GM18498 (cell line): ENCODE measurements around the gene DPP10.
"Not testable (repeated sequence)": the region's sequence is repeated elsewhere in the genome, so short reads cannot be mapped to it uniquely, and the experiment has no call there.

Source experiments
- ATAC-seq: cut with Tn5 transposase; IDR thresholded peaks from one replicate; pipeline ENCODE4 v1.9.1; 2021; ENCODE audit warnings: mild to moderate bottlenecking, moderate library complexity; ENCODE audit not compliant: unreplicated experiment

DPP10 gene

DNA sequence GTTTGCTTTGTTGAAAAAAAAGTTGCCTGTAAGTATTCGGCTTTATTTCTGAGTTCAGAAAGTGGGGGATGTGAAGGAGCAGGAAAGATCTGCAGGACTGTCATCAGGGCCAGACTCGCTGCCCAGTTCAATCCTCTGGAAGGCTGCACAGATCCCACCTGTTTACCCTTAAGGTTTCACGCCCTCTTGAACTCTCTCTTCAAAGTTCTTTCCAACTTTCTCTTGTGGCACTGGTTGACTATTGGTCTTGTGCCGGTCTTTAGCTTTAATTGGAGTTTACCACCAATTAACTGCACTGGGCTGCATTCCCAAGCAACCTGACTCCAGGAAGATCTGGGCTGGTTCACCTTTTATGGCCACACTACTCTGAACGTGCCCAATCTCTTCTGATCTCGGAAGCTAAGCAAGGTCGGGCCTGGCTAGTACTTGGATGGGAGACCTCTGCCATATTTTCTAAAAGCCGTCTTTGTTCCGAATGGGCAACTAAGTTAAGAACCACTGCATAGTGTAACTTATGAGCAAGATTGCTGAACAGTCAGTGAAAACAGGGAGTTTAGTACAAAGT lies 495.0 kb downstream of the DPP10 start:
- no peak for ATAC-seq

DNA sequence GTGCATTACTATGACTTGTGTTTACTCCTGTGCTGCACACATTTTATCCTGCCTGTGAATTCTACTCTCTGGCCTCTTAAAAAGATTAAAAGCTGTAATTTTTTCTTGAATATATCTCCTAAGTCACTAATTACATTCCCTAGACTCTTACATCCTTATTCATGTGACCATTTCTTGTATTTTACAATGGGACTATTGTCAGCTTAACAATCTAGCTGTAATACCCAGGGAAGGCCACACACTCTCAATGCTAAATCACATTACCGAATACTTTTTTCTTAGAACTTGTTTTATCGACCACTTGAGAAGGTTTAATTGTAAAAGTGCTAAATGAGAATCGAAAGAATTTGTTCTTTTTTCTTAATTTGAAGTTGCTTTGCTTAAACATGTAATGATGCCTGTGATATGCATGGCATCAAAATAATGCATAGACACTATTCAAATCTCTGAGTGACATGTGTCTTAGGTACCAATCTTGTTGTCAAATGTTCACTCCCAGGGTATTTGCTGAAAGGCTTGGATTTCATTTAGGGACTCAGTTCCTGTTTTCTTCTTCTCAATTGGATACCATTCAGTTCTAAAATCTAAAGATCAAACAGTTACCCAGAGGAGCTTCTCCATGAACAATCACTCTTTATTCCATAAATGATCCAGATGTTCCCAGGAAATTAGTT lies 498.5 kb downstream of the DPP10 start:
- ATAC-seq: no peak

DNA sequence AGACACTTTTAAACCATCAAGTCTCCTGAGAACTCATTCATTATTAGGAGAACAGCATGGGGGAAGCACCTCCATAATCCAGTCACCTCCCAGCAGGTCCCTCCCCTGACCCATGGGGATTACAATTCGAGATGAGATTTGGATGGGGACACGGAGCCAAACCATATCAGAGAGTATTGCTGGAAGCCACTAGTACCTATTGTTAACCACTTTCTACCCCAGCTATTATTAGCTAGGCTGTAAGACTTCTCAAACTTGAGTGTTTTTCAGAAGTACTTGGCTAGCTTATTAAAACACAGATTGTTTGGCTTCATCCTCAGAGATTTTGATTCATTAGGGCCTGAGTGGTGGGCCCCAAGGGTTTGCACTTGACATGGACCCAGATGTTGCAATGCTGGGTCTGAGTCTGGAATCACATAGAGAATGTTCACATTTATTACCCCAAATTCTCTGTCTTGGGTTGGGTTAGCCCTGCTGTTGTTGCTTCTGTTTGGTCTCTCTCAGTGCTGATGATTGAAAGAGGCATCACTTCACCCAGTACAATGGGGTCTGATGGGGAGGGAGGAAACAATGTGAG lies 506.9 kb downstream of the DPP10 start:
- ATAC-seq: no peak

DNA sequence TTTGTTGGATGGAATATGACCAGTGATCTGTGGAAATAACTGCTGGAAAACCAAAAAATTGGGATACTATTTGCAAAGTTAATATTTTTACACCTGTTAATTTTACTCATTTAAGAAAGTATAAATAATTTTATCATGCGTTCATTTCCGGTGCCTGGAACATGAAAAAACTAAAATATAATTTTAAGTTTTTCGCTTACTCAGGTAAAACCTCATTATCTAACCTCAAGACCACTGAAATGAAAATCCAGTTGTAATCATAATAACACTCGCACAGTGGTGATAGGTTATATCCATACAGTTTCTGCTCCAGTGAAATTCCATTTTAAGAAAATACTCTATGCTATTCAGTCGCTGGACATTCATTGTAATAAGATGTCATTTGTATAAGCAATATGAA lies 517.9 kb downstream of the DPP10 start:
- ATAC-seq: no peak

DNA sequence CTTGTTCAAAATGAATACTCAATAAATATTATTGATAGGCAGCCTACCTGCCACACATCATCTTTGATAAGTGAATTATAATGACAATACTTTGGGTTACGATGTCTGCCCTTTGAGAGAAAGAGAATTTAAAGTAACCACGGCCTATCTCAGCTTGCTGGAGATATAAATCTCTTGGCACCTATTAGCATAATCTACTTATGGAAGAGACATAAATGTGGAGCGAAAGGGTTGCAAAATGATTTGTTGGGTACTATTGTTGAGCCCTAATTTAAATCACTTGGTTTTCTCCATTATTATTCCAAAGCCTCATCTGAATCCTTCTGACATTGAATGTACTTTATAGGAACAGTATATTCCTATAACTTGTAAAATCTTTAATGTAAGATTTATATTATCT lies 520.1 kb downstream of the DPP10 start:
- ATAC-seq: no peak

DNA sequence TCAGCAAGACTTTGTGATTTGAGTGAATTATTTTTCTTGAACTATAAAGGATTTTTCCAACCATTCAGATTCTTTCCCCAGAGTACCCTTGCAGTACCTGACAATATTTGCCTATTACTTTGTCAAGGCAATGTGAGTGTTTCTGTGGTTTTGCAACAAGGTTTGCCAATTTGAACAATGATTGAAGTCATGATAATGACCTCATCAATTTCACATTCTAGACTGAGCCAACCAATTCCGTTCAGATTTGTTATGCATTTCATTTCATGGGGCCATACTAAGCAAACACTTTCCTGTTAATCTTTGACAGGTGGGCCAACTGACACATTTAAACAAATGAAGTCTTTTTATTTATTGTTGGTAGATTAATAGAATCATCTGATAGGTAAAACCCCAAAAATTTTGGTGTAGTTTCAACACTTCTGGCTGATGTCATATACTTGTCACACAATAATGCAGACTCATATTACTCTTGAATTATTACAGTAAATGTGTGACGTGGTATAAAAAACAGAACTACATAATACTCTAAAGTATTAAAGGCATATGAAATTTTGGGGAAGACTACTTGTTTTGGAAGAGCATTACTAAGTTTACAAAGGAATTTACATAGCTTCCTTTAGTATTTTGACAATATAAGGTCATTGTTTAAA lies 526.4 kb downstream of the DPP10 start:
- no peak for ATAC-seq

DNA sequence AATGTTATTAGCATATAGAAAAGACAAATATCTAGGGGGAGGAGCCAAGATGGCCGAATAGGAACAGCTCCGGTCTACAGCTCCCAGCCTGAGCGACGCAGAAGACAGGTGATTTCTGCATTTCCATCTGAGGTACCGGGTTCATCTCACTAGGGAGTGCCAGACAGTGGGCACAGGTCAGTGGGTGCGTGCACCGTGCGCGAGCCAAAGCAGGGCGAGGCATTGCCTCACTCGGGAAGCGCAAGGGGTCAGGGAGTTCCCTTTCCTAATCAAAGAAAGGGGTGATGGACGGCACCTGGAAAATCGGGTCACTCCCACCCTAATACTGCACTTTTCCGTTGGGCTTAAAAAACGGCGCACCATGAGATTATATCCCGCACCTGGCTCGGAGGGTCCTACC lies 561.9 kb downstream of the DPP10 start:
- ATAC-seq: not testable (repeated sequence)

DNA sequence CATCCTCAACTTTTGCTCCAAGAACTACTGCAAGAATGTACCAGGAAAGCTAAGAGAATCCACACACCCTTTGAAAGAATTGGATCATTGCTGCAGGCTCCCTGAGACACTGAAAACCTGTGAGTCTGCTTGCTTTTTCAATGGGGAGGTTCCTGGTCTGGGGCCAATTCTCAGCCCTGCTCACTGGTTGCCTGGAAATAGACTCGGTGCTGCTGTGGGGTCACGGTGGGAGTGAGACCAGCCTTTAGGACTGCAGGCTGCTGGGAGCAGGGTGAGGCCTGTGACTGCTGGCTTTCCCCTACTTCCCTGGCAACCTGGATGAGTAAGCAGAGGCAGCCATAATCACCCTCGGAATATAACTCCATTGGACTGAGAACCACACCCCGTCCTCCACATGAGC lies 569.3 kb downstream of the DPP10 start:
- ATAC-seq: no peak

DNA sequence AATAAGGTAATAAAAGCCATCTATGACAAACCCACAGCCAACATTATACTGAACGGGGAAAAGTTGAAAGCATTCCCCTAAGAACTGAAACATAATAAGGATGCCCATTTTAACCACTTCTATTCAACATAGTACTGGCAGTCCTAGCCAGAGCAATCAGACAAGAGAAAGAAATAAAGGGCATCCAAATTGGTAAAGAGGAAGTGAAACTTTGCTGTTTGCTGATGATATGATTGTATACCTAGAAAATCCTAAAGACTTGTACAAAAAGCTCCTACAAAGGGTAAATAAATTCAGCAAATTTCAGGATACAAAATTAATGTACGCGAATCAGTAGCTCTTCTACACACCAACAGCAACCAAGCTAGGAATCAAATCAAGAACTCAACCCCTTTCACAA lies 579.6 kb downstream of the DPP10 start:
- ATAC-seq: not testable (repeated sequence)

DNA sequence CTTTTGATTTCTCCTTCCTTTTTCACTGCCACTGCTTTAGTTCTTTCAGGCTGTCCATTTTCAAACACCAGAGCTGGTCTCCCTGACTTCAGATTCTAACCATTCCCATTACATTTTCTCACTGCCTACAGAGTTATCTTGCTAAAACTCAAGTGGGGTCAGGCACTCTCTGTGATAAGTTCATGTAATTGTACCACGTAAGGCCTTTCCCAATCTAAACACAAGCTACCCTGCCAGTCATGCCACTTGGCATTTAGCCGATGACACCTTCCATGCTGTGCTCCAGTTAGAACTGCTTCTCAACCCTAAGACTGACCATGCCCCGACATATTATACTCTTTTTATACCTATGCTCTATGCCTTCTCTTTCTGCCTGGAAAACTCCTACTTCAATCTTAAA lies 592.4 kb downstream of the DPP10 start:
- no peak for ATAC-seq

DNA sequence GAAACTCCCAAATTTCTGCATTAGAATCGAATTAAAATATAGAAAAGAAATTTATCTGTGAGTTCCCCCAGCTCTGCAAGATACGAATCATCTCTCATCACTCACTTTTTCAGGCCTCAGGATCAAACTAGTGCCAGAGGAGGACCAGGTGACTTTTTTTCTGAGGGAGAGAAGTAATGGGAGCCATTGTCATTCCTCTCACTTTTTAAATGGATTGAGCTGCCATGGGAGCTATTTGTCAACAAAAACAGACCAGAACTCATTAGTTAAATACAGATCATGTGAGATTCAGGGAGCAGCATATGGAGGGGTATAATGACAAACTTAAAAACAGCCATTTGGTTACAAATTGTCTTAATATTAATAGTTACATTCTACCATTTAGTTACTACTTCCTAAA lies 594.4 kb downstream of the DPP10 start:
- ATAC-seq: no peak

DNA sequence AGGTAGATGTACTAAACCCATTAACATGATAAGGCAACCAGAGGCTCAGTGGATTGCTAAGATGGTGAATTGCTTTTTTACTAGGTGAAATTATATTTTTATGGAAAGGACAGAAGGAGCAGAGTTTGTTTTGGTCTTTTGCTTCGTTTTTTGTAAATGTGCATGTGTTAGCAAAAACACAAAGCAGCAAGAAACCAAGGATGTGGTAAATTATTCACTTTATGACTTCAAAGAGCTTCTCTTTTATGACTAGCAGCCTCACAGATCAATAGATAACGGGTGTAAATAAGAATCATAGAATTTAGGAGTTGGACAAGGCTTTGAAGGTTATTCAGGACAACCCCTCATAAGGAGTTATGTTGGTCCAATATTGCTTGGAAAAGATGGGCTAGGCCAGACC lies 615.0 kb downstream of the DPP10 start:
- ATAC-seq: no peak

DNA sequence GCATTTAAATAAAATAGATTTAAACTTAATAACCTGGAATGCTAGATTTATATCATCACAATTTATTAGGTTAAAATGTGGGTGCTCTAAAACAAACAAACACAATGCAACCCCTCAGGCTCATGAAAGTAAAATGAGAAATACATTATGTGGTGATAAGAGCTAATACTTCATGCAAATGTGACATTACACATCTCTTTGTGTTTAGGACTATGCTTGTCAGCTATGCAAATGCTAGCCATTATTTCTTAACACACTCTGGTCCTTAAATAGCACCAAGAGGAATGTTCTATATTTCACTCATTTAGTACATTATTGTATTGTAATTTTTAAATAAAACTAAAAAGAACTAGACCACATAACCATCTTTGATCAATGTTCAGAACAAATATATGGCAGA lies 627.6 kb downstream of the DPP10 start:
- ATAC-seq: no peak

DNA sequence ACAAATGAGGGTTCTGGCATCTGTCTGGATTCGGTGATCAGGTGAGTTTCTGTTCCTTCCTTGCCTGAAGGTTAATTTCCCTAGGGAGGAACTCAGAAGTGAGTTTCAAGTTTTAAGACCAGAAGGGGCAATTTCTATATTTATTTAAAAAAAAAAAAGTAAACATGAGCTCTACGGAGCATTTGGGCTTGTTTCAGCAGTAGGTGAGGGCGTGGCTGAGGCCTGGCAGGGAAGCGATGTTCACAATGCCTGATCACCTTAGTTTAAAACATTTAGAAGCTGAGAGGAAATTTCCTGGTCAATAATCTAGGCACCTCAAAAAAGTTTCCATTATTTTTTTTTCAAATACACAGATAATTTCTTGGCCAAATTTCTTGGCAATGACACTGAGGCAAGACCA lies 629.1 kb downstream of the DPP10 start:
- no peak for ATAC-seq

DNA sequence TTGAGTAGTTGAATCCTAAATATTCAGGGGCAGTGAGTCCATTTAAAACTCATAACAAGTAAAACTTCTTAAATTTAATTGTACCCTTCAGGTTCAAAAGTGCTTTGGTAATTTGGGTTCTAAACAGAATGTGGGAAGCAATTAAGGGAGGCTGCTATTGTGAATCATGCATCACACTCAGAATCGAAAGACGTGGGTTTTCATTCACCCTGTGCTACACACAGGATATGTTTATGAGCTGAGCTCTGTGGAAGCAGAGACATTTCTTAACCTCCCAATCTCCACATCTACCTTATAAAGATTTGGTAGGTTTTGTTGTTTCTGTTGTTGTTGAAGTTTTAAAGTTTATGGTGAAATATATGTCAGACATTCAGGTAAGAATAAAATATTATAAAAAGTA lies 633.4 kb downstream of the DPP10 start:
- no peak for ATAC-seq

DNA sequence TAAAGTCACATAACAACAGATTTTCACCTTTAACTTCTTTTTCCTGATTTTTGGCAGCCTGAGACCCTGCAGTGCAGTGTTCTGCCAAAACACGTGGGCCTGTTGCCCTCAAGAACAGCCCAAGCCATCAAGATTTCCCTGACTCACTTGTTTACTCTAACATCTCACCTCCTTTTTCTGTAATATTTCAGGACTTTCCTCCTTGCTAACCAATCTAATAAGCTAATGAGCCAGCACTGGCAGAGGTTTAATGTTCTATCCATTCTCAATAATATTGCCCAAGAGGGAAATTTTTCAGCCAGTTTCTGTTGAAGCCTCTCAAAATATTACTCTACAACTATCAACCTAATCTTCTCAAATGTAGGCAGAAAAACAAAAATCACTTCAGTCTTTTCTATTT lies 635.2 kb downstream of the DPP10 start:
- no peak for ATAC-seq

DNA sequence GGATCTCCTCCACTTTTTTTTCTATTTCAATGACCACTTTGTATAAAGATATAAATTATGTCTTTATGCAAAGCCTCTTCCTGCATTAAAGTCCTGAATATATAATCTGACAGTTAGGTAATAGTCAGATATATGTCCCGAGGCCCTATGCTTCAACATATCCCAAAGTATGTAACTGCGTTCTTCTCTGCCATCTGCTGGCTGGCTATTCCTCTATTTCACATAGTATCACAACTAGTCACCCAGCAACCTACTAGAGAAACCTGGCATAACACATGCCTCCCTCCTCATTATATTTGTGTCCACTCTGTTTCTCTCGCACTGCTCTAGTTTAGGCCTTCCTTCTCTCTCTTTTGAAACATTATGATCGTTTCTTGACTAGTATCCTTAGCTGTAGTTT lies 640.8 kb downstream of the DPP10 start:
- ATAC-seq: no peak

DNA sequence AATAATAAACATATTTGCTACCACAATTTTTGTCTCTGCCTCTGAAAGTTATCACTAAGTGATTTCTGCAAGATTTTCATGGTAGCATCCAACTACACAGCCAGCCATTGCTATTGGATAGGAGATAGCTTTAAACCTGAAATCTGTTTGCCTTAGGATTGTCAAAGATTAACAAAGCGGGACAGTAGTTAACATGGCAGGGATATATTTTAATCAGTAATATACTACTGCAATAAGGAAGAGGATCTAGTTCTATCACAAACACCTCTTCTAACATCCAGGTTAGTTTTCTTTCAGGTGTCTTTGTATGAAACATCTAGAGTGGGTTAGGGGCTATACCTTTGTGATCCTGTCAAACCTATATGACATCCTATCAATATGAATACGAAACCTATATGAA lies 641.3 kb downstream of the DPP10 start:
- ATAC-seq: no peak

DNA sequence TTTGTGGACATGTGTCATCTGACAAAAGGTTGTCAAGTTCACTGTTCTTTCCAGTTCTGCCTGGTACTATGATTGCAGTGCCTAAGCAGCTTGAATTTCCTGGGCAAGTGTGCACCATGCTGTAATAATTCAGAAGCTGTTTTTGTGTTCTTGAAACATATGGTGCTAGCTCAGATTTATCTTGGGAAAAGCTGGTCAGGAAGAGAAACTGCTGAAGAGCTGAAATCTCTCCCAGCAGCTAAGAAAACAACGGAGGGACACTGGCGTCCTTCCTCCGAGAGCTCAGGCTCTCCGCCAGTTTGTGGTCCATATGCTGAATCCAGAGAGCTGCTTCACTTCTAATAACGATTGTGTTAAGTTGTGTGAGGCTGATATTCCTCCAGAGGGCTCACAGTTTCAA lies 642.0 kb downstream of the DPP10 start:
- no peak for ATAC-seq

DNA sequence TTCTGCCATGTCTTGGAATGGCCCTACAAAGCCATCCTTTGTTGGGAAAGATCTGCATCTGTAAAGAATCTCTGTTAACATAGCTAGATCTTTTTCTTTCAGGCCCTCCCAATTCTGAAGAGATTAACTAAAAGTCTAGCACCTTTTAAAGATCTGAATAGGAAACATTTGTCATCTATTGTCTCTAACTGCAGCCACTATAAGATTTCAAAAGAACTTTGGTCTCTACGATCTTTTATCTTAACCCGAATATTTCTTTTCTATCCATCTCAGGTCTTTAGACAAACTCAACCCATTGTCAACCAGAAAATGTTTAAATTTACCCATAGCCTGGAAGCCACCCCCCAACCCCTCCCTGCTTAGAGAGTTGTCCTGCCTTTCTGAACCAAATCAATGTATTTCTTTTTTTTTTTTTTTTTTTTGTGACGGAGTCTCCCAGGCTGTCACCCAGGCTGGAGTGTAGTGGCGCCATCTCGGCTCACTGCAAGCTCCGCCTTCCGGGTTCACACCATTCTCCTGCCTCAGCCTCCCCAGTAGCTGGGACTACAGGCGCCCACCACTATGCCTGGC lies 643.7 kb downstream of the DPP10 start:
- not testable (repeated sequence) for ATAC-seq

DNA sequence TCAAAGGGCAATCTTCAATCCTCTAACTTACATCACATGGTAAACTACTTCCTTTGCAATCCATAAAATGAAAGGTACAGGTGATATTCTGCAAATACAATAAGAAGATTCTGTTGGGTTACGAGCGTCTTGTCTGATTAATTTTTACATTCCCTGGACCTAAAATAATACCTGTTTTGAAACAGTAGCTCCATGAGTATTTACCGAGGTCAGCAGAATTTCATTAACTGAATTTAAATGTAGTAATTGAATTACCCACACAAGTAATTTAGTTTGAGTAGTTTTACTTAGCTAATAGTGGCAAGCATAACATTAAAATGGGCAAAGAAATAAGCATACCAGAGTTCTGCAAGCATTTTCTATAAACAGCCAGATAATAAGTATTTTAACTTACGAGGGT lies 652.0 kb downstream of the DPP10 start:
- no peak for ATAC-seq

DNA sequence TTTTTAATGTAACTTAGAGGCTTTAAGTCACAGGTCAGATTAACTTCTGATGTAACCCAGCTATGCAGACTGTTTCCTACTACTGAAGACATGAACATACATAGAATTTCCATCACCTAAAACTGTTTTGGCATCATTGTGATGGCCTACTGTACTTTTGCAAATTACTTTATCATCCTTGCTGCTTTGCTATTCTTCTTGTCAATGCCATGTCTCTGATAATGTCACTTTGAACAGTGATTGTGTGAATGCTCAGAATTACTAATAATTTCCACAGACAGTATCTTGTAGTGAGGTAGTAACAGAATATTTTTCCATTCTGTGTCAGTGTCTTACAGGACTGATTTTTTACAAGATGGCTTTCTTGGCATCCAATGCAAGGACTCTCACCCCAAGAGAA lies 663.5 kb downstream of the DPP10 start:
- ATAC-seq: no peak
